SK-N-SH (cell line): ENCODE results near the gene BTBD2.

ENCODE experiments used
- EP300 ChIP-seq, 2 experiments: IDR thresholded peaks; 2 replicates each; pipeline versions ENCODE4 v1.4.0 to v1.6.1; 2012; ENCODE audit warnings: borderline replicate concordance in 1 of 2, low read depth in 1 of 2, low read length in 1 of 2
- EZH2phosphoT487 ChIP-seq: fragments of 200-600 bp; sonication (generic); IDR thresholded peaks from 2 replicates; pipeline ENCODE4 v1.6.1; 2017; ENCODE audit warnings: low read depth, mixed run types, mild to moderate bottlenecking, antibody characterized with exemption, moderate library complexity, borderline replicate concordance
- FOXM1 ChIP-seq: IDR thresholded peaks from 2 replicates; pipeline ENCODE4 v1.4.0; 2012; ENCODE audit warnings: low read depth, mild to moderate bottlenecking
- POLR2AphosphoS5 ChIP-seq: IDR thresholded peaks from 2 replicates; pipeline ENCODE4 v1.6.1; 2012; ENCODE audit warnings: low read depth, low read length
- RFX5 ChIP-seq: IDR thresholded peaks from 2 replicates; pipeline ENCODE4 v1.6.1; 2012; ENCODE audit warnings: mild to moderate bottlenecking, improper control_type of control experiment, low read length
- RXRA ChIP-seq: IDR thresholded peaks from 2 replicates; pipeline ENCODE4 v1.4.0; 2012; ENCODE audit warnings: low read depth, mild to moderate bottlenecking, borderline replicate concordance
- SMC3 ChIP-seq: IDR thresholded peaks from 2 replicates; pipeline ENCODE4 v1.6.1; 2012; ENCODE audit warnings: low read depth, low read length, improper control_type of control experiment
- TAF1 ChIP-seq: IDR thresholded peaks from 2 replicates; pipeline ENCODE4 v1.6.1; 2012; ENCODE audit warnings: low read depth, mild to moderate bottlenecking, low read length, moderate library complexity, borderline replicate concordance
- TCF12 ChIP-seq: IDR thresholded peaks from 2 replicates; pipeline ENCODE4 v1.4.0; 2012
- TEAD4 ChIP-seq: IDR thresholded peaks from 2 replicates; pipeline ENCODE4 v1.4.0; 2012; ENCODE audit warnings: mild to moderate bottlenecking, borderline replicate concordance; ENCODE audit not compliant: insufficient read depth
- TF ChIP-seq, protein P1 (sequence below): fragments of 200-600 bp; sonication (generic); IDR thresholded peaks from 2 replicates; pipeline ENCODE4 v1.6.1; 2017; ENCODE audit warnings: antibody characterized with exemption, mild to moderate bottlenecking, moderate library complexity
- TF ChIP-seq, protein P2 (sequence below): IDR thresholded peaks from 2 replicates; pipeline ENCODE4 v1.4.0; 2012; ENCODE audit warnings: low read depth

DNA sequence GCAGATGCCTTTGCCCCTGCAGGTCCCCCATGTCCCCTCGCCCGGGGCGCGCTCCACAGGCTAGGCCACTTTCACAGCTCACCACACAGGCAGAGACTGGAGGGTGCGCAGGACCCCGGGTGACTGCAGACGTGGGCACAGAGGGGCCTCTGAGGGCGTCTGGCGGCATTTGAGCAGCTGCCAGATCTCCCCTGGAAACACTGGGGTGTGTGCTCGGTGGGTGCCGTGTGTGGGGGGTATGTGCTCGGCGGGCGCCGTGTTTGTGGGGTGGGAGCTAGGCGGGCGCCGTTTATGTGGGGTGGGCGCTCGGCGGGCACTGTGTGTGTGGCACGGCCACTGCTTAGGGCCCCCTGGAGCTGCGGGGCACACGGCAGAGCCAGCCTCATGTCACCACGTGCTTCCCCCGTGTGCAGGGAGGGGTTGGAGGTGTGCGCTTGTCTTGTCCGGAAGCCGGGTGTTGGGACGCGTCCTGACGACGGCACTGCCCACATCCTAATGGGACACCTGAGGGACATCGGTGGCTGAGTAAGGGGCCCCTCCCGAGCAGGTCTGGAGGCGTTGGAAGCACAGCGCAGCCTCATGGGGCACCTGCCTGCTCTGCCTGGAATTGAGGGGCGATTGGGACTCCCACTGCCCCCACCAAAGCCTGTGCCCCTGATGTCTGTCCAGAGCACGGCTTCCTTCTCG, 57.8 kb downstream of the BTBD2 start:
- TF ChIP-seq, protein P1, sequence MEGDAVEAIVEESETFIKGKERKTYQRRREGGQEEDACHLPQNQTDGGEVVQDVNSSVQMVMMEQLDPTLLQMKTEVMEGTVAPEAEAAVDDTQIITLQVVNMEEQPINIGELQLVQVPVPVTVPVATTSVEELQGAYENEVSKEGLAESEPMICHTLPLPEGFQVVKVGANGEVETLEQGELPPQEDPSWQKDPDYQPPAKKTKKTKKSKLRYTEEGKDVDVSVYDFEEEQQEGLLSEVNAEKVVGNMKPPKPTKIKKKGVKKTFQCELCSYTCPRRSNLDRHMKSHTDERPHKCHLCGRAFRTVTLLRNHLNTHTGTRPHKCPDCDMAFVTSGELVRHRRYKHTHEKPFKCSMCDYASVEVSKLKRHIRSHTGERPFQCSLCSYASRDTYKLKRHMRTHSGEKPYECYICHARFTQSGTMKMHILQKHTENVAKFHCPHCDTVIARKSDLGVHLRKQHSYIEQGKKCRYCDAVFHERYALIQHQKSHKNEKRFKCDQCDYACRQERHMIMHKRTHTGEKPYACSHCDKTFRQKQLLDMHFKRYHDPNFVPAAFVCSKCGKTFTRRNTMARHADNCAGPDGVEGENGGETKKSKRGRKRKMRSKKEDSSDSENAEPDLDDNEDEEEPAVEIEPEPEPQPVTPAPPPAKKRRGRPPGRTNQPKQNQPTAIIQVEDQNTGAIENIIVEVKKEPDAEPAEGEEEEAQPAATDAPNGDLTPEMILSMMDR, result no peak
- TF ChIP-seq POLR2AphosphoS5 (no peak), SMC3 (no peak), RXRA (no peak), TCF12 (no peak), EP300 (IDR thresholded peaks at IDR 0.05; ENCODE audit: borderline replicate concordance in 1 of 2, low read depth in 1 of 2, low read length in 1 of 2) (no peak), FOXM1 (no peak), TEAD4 (no peak), TAF1 (no peak), RFX5 (no peak), EZH2phosphoT487 (no peak)
- TF ChIP-seq, protein P2, sequence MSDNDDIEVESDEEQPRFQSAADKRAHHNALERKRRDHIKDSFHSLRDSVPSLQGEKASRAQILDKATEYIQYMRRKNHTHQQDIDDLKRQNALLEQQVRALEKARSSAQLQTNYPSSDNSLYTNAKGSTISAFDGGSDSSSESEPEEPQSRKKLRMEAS, result no peak
